OCI-LY1 (cell line): ENCODE measurements around the gene FOXJ1.
A peak's percentile ranks its signal among the peaks of the same experiment; 100 is the strongest.

Experiments
- H2AFZ ChIP-seq: fragments of 200-600 bp; sonication (generic), shearing (Covaris generic); 2 replicates; pipeline ENCODE4 v1.6.0; 2014; ENCODE audit warnings: antibody characterized with exemption, mild to moderate bottlenecking, low read length
- H3F3A ChIP-seq: fragments of 200-600 bp; sonication (generic), shearing (Covaris generic); 2 replicates; pipeline ENCODE4 v1.6.0; 2014; ENCODE audit warnings: mild to moderate bottlenecking, antibody characterized with exemption, low read length, moderate library complexity; ENCODE audit not compliant: insufficient read depth
- H3K27ac ChIP-seq: fragments of 200-600 bp; sonication (generic); 2 replicates; pipeline ENCODE4 v1.5.1; 2014; ENCODE audit warnings: low read length, mixed run types, mild to moderate bottlenecking, low read depth; ENCODE audit not compliant: poor library complexity, severe bottlenecking
- H3K27me3 ChIP-seq: fragments of 200-600 bp; sonication (generic); 2 replicates; pipeline ENCODE4 v1.6.0; 2014; ENCODE audit warnings: antibody characterized with exemption, mild to moderate bottlenecking, low read length, moderate library complexity; ENCODE audit not compliant: insufficient read depth
- H3K36me3 ChIP-seq: fragments of 200-600 bp; sonication (generic); 2 replicates; pipeline ENCODE4 v1.6.1; 2014; ENCODE audit warnings: mild to moderate bottlenecking, antibody characterized with exemption, low read length, moderate library complexity, mixed read lengths; ENCODE audit not compliant: insufficient read depth
- H3K4me1 ChIP-seq: fragments of 200-600 bp; sonication (generic); 2 replicates; pipeline ENCODE4 v1.5.1; 2014; ENCODE audit warnings: mild to moderate bottlenecking, low read length, moderate library complexity; ENCODE audit not compliant: insufficient read depth, severe bottlenecking
- H3K4me2 ChIP-seq: fragments of 200-600 bp; sonication (generic), shearing (Covaris generic); 2 replicates; pipeline ENCODE4 v1.6.1; 2014; ENCODE audit warnings: low read length
- H3K4me3 ChIP-seq: fragments of 200-600 bp; sonication (generic); 2 replicates; pipeline ENCODE4 v1.5.1; 2014; ENCODE audit warnings: low read length, low read depth, mild to moderate bottlenecking, mixed read lengths; ENCODE audit not compliant: poor library complexity, severe bottlenecking
- H3K79me2 ChIP-seq: fragments of 200-600 bp; shearing (Covaris generic); 2 replicates; pipeline ENCODE4 v1.6.1; 2016; ENCODE audit warnings: mixed run types, low read length, mixed read lengths; ENCODE audit not compliant: insufficient read depth
- H3K9ac ChIP-seq: fragments of 200-600 bp; sonication (generic), shearing (Covaris generic); 2 replicates; pipeline ENCODE4 v1.6.1; 2014; ENCODE audit warnings: mild to moderate bottlenecking, low read length, mixed read lengths
- H3K9me2 ChIP-seq: fragments of 200-600 bp; sonication (generic), shearing (Covaris generic); 2 replicates; pipeline ENCODE4 v1.6.1; 2014; ENCODE audit warnings: low read depth, mild to moderate bottlenecking, low read length, mixed read lengths
- H3K9me3 ChIP-seq: fragments of 200-600 bp; shearing (Covaris generic); 2 replicates; pipeline ENCODE4 v1.6.1; 2014; ENCODE audit warnings: low read length, mixed read lengths
- H4K20me1 ChIP-seq: fragments of 200-600 bp; sonication (generic), shearing (Covaris generic); 2 replicates; pipeline ENCODE4 v1.6.0; 2016; ENCODE audit warnings: mild to moderate bottlenecking, low read length; ENCODE audit not compliant: insufficient read depth
- CTCF ChIP-seq: fragments of 200-600 bp; sonication (generic), shearing (Covaris generic); IDR thresholded peaks from 2 replicates; pipeline ENCODE4 v1.5.1; 2017; ENCODE audit warnings: mild to moderate bottlenecking, antibody characterized with exemption, low read length, moderate library complexity, mixed read lengths
- EZH2 ChIP-seq: fragments of 200-600 bp; sonication (generic), shearing (Covaris generic); IDR thresholded peaks from 2 replicates; pipeline ENCODE4 v1.8.0; 2017; ENCODE audit warnings: borderline replicate concordance, mixed run types, mild to moderate bottlenecking, antibody characterized with exemption, low read length, moderate library complexity, mixed read lengths

FOXJ1 gene

GRCh38 chr17:76089680-76090516 is 51.1 kb downstream of the FOXJ1 start:
- H3K4me3 ChIP-seq: no peak overlapping the region
- H3K9me3 ChIP-seq: no peaks in the 10 kb centered on the region
- no peak overlapping the region for H3K9ac ChIP-seq
- H3K27ac ChIP-seq: no peak overlapping the region
- no peaks in the 10 kb centered on the region for H3K9me2 ChIP-seq
- H3F3A ChIP-seq: no peaks in the 10 kb centered on the region
- no peak overlapping the region for H2AFZ ChIP-seq
- no peaks in the 10 kb centered on the region for H3K27me3 ChIP-seq
- H3K36me3 ChIP-seq: peaks cover 59% of the 10 kb centered on the region
- H3K4me1 ChIP-seq: no peaks in the 10 kb centered on the region
- no peak overlapping the region for H3K4me2 ChIP-seq
- no peaks in the 10 kb centered on the region for H3K79me2 ChIP-seq
- no peaks in the 10 kb centered on the region for H4K20me1 ChIP-seq
- TF ChIP-seq EZH2 (no peak), CTCF (no peak)

GRCh38 chr17:76088868-76089576 is 52.0 kb downstream of the FOXJ1 start:
- Histone ChIP-seq H3K36me3 (peaks cover 63% of the 10 kb centered on the region), H4K20me1 (no peaks in the 10 kb centered on the region), H3F3A (no peaks in the 10 kb centered on the region), H3K27me3 (no peaks in the 10 kb centered on the region), H3K4me2 (no peak overlapping the region), H3K27ac (no peak overlapping the region), H3K9me3 (no peaks in the 10 kb centered on the region), H3K4me3 (no peak overlapping the region), H2AFZ (no peak overlapping the region), H3K4me1 (no peaks in the 10 kb centered on the region), H3K9ac (no peak overlapping the region), H3K9me2 (no peaks in the 10 kb centered on the region), H3K79me2 (no peaks in the 10 kb centered on the region)
- no peak for TF ChIP-seq CTCF

GRCh38 chr17:76088041-76088867 is 52.8 kb downstream of the FOXJ1 start:
- Histone ChIP-seq H3K4me1 (no peaks in the 10 kb centered on the region), H3K9me3 (no peaks in the 10 kb centered on the region), H3K4me3 (no peak overlapping the region), H3K27me3 (no peaks in the 10 kb centered on the region), H2AFZ (no peak overlapping the region), H3K27ac (no peak overlapping the region), H3K9ac (no peak overlapping the region), H4K20me1 (no peaks in the 10 kb centered on the region), H3K9me2 (no peaks in the 10 kb centered on the region), H3K79me2 (no peaks in the 10 kb centered on the region), H3F3A (no peaks in the 10 kb centered on the region), H3K36me3 (peaks cover 61% of the 10 kb centered on the region), H3K4me2 (no peak overlapping the region)
- no peak for TF ChIP-seq EZH2
- TF ChIP-seq CTCF: peak; percentile 24; the same call in 1 of the 2 replicates
